ENCODE data around the gene COX7A2.

Gene COX7A2

DNA sequence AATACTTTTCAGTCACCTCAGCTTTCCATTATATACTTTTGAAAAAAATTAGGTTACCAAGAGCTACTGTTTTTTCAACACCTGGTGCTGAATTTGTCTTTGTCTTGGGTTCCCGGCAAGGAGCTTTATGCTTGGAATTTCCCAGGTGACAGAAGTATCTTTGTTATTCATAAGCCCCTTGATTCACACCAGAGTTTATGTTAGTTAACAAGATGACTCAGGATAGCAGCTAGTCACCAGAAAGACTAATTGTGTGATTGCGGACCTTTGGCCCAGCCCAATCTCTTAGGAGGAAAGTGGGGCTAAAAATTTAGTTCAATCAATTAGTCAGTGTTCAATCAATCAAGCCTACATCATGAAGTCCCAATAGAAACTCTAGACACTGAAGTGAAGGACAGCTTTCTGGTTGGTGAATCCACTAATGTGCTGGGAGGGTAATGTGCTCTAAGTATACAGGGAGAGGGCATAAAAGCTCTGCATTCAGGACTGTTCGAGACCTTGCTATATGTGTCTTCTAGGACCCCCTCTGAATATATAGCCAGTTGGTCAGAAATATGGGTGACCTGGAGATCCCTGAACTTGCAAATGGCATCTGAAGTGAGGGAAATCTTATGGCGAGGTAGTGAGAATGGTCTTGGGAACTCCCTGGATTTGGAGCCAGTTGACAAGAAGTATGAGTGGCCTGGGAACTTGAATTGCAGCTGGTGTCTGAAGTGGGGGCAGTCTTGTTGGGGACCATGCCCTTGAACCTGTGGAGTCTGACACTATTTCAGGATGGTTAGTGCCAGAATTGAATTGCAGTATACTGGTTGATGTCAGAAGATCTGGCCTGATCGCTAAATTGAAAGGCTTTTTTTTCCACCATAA, 24.8 kb upstream of the COX7A2 start:
- no peak for DNase-seq

DNA sequence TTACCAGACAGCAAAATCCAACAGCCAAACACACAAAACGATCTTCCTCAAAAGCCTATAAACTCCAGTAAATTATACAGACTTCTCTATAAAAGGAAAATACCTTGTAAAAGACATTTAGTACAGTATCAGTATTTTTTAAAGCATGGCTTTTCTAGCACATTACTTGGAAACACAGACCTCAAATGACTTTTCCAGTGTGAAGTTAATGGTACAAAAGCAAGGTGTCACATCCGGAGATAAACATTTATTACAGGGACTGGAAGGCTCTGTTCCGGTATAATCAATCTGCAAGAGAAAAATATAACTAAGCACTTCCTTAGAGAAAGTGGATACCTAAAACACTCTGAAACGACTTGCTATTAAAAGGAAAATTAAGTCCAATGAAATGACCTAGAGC, 23.9 kb upstream of the COX7A2 start:
- no peak for DNase-seq

DNA sequence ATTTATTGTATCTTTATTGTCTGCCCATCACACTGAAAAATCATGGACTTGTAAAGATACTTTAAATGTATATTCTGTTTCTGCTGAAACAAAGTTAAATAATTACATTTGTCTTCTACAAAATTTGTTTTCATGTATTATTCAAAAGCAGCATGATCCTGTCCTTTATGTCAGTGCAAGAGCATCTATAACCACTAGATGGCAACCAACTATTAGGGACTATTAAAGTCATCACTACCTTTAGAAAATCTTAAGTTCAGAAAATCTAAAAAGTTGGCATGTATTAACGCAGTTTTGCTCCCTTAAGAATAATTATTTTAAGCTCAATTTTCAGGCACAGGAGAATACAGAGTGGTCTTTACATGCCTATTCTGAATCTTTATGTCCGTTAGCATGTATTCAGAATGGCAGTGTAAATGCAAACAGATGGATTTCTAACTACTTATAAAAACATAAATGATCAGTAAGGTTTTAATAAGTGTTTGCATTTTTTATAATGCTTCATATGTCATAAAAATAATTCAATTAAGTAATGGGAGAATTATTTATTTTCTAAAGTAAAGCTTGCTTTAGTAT, 23.2 kb upstream of the COX7A2 start:
- DNase-seq = peak; percentile 13

DNA sequence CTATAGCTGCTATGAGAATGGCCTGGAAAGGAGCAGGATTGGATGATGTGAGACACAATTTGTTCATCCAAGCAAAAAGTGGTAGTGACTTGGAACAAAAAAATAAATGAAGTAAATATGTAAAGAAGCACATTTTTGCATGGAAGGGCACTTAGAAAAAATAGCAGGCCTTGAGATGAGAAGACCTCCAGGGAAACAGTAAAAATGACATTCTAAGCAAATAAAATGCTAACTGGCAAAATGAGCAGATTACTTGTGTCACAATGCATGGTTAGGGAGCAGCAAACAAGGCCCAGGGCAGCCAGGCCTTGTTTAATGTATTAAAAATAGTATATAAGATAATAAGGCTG, 19.8 kb upstream of the COX7A2 start:
- no peak for DNase-seq

- no peak for DNase-seq
These were observed 19.3 kb upstream of the COX7A2 start for GRCh38 chr6:75262716-75263400.

DNA sequence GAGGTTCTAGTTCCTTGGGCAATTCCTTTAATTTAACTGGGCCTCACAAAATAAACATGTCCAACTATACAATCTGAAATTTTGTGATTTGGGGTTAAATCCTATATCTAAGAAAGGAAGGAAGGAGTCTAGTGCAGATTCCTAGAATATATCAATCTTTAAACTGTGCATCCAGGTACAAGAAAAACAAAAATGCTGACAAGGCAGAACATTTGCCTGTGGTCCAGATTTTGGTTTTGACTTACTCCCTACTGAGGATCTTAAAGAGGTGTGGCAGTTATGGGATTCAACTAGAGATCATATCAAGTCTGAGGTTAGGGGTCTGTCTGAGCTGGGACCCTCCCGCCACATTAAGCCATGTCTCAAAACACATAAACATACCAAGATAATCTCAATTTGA, 17.7 kb upstream of the COX7A2 start:
- no peak for DNase-seq

DNA sequence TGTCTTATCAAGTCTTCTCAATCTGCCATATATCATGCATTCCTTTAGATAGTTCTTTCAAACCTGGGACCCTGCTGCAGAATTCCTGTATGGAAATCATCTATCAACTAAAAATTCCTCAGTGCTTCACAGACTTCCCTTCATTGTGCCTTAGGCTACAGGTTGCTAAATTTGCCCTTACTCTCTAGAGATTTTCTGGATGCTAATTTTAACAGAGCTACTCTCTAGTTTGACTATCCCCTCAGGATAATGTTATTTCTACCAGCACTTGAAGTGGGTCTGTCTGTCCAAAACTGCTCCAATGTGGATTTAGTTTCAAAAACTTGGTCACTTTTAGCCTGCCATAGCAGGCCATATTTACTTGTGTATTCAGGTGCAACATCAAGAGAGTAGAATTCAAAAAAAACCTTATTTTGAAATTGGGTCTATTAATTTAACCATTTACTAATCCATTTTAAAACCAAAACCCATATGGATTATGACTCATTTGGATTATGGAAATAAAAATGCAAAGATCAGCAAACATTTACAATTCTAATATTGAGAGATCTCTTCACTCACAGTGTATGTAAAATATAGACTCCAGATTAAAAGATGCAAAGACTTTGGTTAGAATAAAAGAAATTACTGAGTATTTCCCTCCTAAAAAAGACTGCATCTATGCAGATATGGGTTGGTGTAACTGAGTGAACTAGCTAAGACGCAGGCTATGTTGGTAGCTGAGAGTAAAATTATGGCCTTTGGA, 13.9 kb upstream of the COX7A2 start:
- no peak for DNase-seq

DNA sequence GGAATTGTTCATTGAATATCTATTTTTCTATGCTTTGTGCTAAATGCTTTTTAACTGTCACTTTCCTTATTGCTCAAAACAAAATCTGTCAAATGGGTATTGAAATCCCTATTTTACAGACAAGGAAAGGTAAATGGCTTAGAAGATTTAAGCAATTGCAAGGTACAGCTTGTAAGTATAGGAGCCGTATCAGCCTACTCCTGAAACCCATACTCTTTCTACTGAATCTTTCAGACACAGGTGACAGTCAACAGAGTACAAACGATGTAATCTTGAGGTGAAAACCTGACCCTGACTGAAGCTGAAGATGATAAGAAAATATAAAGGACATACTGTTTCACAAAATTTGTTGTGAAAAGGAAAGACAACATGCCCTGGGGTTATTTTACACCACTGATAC, 7.0 kb upstream of the COX7A2 start:
- DNase-seq = no peak

GRCh38 chr6:75249837-75250236, 6.2 kb upstream of the COX7A2 start:
- DNase-seq = no peak

DNA sequence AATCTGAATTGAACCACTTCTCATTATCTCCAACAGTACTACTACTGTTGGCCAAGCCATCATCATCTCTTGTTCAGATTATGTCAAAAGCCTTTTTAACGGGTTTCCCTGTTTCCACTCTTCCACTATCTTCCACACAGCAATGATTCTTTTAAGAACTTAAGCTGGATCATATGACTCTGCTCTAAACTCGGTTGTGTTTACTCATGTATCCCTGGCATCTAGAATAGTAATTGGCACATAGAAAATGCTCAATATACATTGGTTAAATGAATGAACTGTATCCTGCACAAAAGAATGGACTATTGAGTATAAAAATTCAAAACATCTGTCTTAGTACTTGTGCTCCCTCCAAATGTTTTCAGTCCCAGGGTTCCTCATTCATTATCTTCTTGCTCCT, 2.8 kb upstream of the COX7A2 start:
- no peak for DNase-seq

GRCh38 chr6:75244063-75244584, 523 bp upstream of the COX7A2 start:
- DNase-seq = no peak

DNA sequence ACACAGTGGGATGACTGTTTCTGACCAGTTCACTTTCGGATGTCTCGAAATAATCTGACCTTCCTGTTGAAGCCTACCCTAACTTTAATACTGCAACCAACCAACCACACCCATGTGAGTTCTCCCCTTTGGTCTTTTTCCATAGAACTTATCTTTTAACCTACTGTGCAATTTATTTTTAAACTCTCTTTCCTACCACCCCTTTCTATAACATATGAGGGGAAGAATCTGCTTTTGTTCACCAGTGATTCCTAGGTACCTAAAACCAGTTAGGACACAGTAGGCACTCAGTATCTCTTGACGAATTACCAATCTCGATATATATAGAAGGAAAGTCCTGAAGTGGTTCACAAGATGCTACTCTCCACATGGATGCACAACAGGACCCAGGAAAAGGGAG, 7.0 kb downstream of the COX7A2 start:
- DNase-seq = no peak

DNA sequence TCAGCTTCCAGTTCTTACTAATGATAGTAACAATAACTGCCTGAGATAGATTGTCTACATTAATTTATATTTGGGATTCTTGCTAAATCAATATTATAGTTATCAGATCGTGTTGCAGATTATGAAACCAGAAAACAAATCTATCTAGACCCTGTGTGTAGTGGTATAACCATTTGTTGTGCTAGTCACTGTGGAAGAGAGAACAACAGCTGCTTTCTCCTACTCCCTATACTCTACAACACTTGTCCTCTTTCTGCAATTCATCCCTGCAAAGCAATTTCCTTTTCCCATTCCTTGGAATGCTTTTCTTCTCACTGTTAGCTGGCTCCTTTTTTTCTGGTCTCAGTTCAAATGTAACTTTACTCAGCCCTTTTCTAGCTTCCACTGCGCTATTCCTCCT, 8.3 kb downstream of the COX7A2 start:
- DNase-seq = no peak

DNA sequence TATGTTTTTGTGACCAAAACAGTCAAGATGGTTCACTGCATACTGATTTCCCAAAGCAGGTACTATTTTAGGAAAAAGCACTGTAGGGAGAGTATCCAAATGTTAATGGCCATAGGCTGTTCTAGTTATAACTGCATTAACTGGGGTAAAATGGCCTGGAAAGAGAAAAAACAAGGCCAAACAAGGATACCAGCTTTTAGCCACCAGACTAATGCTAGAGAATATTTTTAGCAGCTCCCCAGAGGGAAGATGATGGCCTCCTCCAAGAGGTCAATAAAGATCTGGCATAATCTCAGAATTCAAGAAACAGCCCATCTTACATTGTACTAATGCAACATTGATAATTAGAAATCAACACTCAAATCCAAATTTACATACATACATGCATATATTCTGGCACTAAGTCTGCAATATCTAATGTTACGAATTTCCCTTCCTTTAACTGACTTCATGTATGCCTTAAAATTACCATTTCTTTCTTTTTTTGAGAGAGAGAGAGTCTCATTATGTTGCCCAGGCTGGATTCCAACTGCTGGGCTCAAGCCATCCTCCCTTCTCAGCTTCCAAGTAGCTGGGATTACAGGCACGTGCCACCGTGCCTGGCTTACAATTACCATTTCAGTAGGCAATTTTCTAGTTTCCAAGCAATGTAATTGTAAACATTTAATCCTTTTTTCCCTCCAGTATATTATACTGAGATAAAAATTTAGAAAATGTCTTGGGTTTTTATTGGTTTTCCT, 9.3 kb downstream of the COX7A2 start:
- DNase-seq = no peak

- no peak for DNase-seq
These were observed 10.4 kb downstream of the COX7A2 start for GRCh38 chr6:75233092-75233615.

DNA sequence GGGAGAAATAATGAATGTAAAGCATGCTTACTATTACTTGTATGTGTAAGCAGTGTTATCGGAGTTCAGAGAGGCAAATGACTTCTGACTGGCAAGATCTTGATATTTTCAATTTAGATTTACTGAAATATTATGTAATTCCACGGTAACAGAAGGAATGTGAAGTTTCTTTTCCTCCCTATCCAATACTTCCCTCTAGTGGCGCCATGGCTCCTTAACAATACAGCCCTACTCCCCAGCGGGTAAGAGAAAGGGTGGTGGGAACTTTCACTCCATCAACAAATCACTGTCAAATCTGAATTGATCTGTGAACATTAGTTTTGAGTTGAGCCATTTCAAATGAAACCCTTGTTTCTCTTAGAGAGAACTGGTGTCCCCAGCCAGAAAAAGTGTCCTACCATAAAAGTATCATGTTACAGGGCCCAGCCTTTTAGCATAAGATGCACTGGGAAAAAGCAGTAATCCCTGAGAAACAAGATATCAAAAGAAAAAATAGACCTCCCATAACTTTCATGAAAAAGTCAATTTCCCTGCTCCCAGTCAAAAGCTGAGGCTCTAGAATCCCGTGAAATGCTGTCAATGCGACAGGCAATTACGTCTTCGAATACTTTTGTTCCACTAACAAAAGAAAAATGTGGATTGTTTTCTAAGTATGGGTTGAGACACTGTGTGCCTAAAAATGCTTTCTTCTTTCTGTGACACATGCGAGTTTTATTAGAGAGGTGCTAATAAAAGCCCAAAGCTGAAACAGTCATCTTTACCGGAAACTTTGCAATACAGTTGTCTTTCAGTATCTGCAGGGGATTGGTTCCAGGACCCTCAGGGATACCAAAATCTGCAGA, 12.9 kb downstream of the COX7A2 start:
- DNase-seq = no peak

- no peak for DNase-seq
These were observed 19.2 kb downstream of the COX7A2 start for GRCh38 chr6:75224303-75224926.

GRCh38 chr6:75223428-75223827, 20.2 kb downstream of the COX7A2 start:
- no peak for DNase-seq

GRCh38 chr6:75222261-75222660, 21.3 kb downstream of the COX7A2 start:
- no peak for DNase-seq

GRCh38 chr6:75221116-75221515, 22.5 kb downstream of the COX7A2 start:
- no peak for DNase-seq

- DNase-seq = no peak
These were observed 23.2 kb downstream of the COX7A2 start for GRCh38 chr6:75220357-75220756.
